IPS-20b (cell line): ENCODE data around the gene CLN3.
"Not testable (repeated sequence)": the region's sequence is repeated elsewhere in the genome, so short reads cannot be mapped to it uniquely, and the experiment has no call there.

Source experiments
- H3K27ac ChIP-seq: one replicate; pipeline ENCODE4 v1.5.1; 2013; ENCODE audit warnings: low read length
- H3K27me3 ChIP-seq: 2 replicates; pipeline ENCODE4 v1.6.1; 2013; ENCODE audit warnings: mild to moderate bottlenecking, low read length, inconsistent platforms; ENCODE audit not compliant: insufficient read depth
- H3K36me3 ChIP-seq: 2 replicates; pipeline ENCODE4 v1.6.1; 2013; ENCODE audit warnings: low read depth, mild to moderate bottlenecking, inconsistent platforms, low read length, moderate library complexity; ENCODE audit not compliant: insufficient read depth
- H3K4me1 ChIP-seq: 2 replicates; pipeline ENCODE4 v1.6.1; 2013; ENCODE audit warnings: mild to moderate bottlenecking, control low read depth, inconsistent platforms, low read length, moderate library complexity; ENCODE audit not compliant: insufficient read depth
- H3K4me3 ChIP-seq: 2 replicates; pipeline ENCODE4 v1.5.1; 2013; ENCODE audit warnings: mild to moderate bottlenecking, low read length, inconsistent platforms
- H3K9ac ChIP-seq: 2 replicates; pipeline ENCODE4 v1.6.1; 2013; ENCODE audit warnings: low read depth, mild to moderate bottlenecking, inconsistent platforms, low read length, moderate library complexity
- H3K9me3 ChIP-seq: 2 replicates; pipeline ENCODE4 v1.6.1; 2013; ENCODE audit warnings: mild to moderate bottlenecking, low read depth, low read length, inconsistent platforms; ENCODE audit not compliant: insufficient read depth

Gene CLN3

GRCh38 chr16:28527985-28528384 lies 36.1 kb upstream of the CLN3 start:
- H3K4me3 ChIP-seq: no peak overlapping the region
- no peaks in the 10 kb centered on the region for H3K4me1 ChIP-seq
- H3K9me3 ChIP-seq: no peaks in the 10 kb centered on the region
- no peak overlapping the region for H3K27ac ChIP-seq
- no peaks in the 10 kb centered on the region for H3K36me3 ChIP-seq
- H3K27me3 ChIP-seq: no peaks in the 10 kb centered on the region
- H3K9ac ChIP-seq: no peak overlapping the region

DNA sequence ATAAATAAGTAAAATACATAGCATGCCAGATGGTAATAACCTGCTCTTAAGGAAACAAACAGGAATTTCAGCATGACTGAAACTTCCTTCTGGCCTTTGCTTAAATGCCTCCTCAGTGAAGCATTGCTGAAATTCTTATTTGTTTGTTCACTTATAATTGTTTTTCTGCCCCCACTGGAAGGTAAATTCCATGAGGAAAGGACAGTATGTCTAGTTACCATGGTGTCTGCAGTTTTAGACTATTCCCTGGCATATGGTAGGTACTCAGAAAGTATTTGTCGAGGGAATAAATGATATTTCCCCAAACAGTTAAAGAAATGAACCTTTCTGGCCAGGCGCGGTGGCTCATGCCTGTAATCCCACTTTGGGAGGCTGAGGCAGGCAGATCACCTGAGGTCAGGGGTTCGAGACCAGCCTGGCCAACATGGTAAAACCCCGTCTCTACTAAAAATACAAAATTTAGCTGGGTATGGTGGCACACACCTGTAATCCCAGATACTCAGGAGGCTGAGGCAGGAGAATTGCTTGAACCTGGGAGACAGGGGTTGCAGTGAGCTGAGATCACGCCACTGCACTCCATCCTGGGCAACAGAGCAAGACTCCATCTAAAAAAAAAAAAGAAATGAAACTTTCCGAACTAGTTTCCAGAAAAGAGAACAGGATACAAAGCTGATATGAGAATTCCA lies 35.4 kb upstream of the CLN3 start:
- not testable (repeated sequence) for H3K9me3 ChIP-seq, H3K27ac ChIP-seq, H3K4me3 ChIP-seq

DNA sequence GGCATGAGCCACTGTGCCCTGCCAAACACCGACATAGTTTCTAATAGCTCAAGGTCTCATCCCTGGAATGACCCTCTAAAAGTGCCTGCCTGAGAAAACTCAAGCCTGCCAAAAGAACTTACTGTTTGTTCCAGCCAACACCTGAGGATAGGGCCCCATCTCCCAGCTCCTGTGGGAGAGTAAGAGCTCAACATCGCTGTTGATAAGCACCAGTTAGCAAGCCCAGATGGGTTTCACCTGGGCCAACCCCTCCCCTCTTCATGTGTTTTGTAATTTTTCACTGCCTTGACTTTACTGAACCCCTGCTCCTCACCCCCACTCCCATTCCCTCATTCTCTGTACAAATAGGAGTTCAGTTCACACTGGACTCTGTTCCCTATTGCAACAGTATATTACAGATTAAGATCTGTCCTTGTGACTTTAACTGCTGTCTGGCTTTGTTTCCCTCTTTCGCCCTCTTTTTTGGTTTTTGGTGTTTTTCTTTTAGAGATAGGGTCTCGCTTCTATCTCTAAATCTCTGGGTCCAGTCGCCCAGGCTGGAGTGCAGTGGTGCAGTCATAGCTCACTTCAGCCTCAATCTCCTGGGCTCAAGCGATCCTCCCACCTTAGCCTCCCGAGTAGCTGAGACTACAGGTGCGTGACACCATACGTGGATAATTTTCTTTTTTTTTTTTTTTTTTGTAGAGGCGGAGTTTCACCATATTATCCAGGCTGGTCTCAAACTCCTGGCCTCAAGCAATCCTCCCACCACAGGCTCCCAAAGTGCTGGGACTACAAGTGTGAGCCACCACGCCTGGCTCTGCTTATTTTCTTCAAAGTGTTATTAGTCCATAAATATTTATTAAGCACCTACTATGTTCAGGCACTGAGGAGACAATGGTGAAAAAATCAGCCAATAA lies 34.6 kb upstream of the CLN3 start:
- Histone ChIP-seq H3K9ac (no peak overlapping the region), H3K27ac (no peak overlapping the region)

More for the DNA sequence above, 35.4 kb upstream of the CLN3 start:
- not testable (repeated sequence) for H3K9ac ChIP-seq, H3K36me3 ChIP-seq, H3K4me1 ChIP-seq, H3K27me3 ChIP-seq

DNA sequence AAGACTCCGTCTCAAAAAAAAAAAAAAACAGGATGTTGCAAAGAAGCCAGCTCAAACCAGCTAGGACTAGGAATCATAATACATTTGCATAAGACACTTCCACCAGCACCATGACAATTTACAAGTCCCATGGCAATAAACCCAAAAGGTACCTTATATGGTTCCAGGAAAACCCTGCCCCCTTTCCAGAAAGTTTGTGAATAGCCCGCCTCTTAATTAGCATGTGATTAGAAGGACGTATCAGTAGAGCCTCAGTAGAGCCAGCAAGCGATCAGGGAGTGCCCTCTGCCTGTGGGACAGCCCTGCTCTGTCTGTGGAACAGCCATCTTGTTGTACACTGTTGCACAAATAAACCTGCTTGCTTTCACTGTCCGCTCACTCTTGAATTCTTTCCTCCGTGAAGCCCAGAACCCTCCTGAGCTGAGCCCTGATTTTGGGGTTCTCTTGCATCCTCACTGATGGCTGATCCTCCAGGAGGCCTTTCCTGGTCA lies 32.9 kb upstream of the CLN3 start:
- no peaks in the 10 kb centered on the region for H3K4me1 ChIP-seq
- no peak overlapping the region for H3K4me3 ChIP-seq
- H3K27ac ChIP-seq: no peak overlapping the region
- H3K27me3 ChIP-seq: no peaks in the 10 kb centered on the region
- no peak overlapping the region for H3K9ac ChIP-seq
- no peaks in the 10 kb centered on the region for H3K9me3 ChIP-seq
- no peaks in the 10 kb centered on the region for H3K36me3 ChIP-seq

More for the DNA sequence above, 34.6 kb upstream of the CLN3 start:
- Histone ChIP-seq H3K36me3 (no peaks in the 10 kb centered on the region), H3K9me3 (no peaks in the 10 kb centered on the region), H3K27me3 (no peaks in the 10 kb centered on the region), H3K4me3 (no peak overlapping the region), H3K4me1 (no peaks in the 10 kb centered on the region)

GRCh38 chr16:28522792-28523191 lies 30.9 kb upstream of the CLN3 start:
- no peak overlapping the region for H3K27ac ChIP-seq
- H3K27me3 ChIP-seq: no peaks in the 10 kb centered on the region
- H3K36me3 ChIP-seq: no peaks in the 10 kb centered on the region
- no peak overlapping the region for H3K9ac ChIP-seq
- no peak overlapping the region for H3K4me3 ChIP-seq
- H3K4me1 ChIP-seq: no peaks in the 10 kb centered on the region
- no peaks in the 10 kb centered on the region for H3K9me3 ChIP-seq

DNA sequence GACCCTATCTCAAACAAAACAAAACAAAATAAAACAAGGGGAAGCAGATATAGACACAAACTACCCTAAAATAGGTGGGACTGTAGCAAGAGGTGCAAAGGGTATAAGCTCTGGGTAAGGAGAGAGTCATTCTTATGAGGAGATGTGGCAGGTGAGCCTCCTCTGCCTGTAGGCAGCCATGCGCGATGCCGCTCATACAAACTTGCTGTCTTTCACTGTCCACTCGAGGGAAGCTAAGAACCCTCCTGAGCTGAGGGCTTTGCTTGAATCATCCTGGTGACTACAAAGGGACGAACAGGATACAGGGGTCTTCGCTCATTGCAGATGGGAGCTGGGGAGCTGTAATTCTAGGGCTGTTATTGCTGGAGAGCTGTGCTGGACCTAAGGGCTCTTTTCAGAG lies 29.6 kb upstream of the CLN3 start:
- no peak overlapping the region for H3K9ac ChIP-seq
- H3K4me1 ChIP-seq: no peaks in the 10 kb centered on the region
- no peak overlapping the region for H3K4me3 ChIP-seq

DNA sequence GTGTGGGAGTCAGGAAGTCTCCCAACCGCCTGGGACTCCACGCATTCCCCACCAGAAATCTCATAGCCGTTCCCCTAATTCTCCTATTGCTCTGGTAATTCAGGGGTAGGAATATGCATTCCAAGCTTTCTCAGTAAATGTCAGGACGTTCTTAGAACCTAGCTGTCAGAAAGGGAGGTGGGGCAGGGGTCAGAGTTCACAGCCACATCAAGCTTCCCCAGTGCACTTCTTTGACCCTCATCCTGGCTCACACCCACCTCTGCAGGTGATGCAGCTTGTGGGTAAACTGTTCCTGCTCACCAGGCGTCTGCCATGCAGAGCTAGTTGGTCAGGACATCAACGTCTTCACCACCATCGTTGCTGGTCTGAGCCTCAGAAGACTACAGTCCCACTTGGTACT lies 28.8 kb upstream of the CLN3 start:
- H3K4me1 ChIP-seq: no peaks in the 10 kb centered on the region
- H3K9ac ChIP-seq: no peak overlapping the region
- no peaks in the 10 kb centered on the region for H3K27me3 ChIP-seq
- H3K9me3 ChIP-seq: no peaks in the 10 kb centered on the region
- H3K4me3 ChIP-seq: no peak overlapping the region
- H3K27ac ChIP-seq: no peak overlapping the region
- H3K36me3 ChIP-seq: no peaks in the 10 kb centered on the region

More for the DNA sequence above, 29.6 kb upstream of the CLN3 start:
- Histone ChIP-seq H3K27me3 (no peaks in the 10 kb centered on the region), H3K9me3 (no peaks in the 10 kb centered on the region), H3K27ac (no peak overlapping the region), H3K36me3 (no peaks in the 10 kb centered on the region)

DNA sequence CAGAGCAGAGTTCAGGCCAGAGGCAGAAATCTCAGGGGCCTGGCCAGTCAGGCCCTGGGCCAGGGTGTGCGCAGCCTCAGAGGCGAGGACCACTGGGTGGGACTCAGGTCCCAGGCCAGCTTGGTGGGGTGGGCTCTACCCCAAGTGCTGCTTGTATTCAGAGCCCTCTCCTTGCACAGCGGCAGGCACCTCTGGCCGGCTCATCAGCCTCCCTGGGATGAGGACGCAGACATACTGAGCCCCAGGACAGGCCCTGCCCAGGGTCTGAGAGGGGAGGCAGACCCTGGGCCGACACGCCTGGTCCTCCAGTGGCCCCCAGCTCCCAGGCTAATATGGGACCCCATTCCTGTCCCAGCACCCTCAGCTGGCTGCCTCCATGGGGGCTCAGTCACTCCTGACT lies 22.4 kb upstream of the CLN3 start:
- no peak overlapping the region for H3K9ac ChIP-seq
- H3K9me3 ChIP-seq: no peaks in the 10 kb centered on the region
- no peaks in the 10 kb centered on the region for H3K4me1 ChIP-seq
- no peak overlapping the region for H3K27ac ChIP-seq
- no peaks in the 10 kb centered on the region for H3K36me3 ChIP-seq
- H3K4me3 ChIP-seq: no peak overlapping the region
- H3K27me3 ChIP-seq: no peaks in the 10 kb centered on the region

DNA sequence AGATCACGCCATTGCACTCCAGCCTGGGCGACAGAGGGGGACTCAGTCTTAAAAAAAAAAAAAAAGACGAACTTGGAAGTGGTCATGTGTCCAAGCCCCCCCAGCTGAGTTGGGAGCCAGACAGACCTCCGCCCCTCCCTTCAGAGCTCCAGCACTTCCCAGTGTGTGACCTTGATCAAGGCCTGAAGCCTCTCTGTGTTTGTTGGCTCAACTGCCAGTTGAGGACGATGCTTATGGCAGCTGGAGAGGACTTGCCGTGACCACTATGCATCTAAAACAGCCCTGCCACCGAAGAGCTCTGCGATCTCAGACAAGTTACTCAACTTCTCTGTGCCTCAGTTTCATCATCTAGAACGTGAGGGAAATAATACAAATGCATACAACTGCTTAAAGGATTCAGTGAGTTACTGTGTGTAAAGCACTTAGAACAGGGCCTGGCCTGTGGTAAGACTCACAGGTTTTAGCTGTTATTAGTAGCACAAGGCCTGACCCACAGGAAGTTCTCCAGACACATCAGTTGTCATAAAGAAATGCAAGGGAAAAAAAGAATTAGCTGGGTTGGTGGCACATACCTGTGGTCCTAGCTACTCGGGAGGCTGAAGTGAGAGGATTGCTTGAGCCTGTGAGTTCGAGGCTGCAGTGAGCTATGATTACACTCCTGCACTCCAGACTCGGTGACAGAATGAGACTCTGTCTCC lies 21.8 kb upstream of the CLN3 start:
- Histone ChIP-seq H3K4me1 (no peaks in the 10 kb centered on the region), H3K27me3 (no peaks in the 10 kb centered on the region), H3K4me3 (no peak overlapping the region), H3K36me3 (no peaks in the 10 kb centered on the region), H3K9ac (no peak overlapping the region), H3K27ac (no peak overlapping the region), H3K9me3 (no peaks in the 10 kb centered on the region)

- Histone ChIP-seq H3K9me3 (no peaks in the 10 kb centered on the region), H3K4me1 (no peaks in the 10 kb centered on the region), H3K27me3 (no peaks in the 10 kb centered on the region), H3K27ac (no peak overlapping the region), H3K9ac (no peak overlapping the region), H3K4me3 (no peak overlapping the region), H3K36me3 (no peaks in the 10 kb centered on the region)
Observed at GRCh38 chr16:28511801-28512789, 20.2 kb upstream of the CLN3 start.

- Histone ChIP-seq H3K9ac (no peak overlapping the region), H3K27ac (no peak overlapping the region), H3K27me3 (no peaks in the 10 kb centered on the region), H3K4me1 (no peaks in the 10 kb centered on the region), H3K36me3 (no peaks in the 10 kb centered on the region), H3K4me3 (no peak overlapping the region), H3K9me3 (no peaks in the 10 kb centered on the region)
Observed at GRCh38 chr16:28511031-28511430, 19.2 kb upstream of the CLN3 start.
